GM20000 (cell line): ENCODE data around the gene TRMT112.
"Not testable (repeated sequence)": the region's sequence is repeated elsewhere in the genome, so short reads cannot be mapped to it uniquely, and the experiment has no call there.

ENCODE experiments used
- DNase-seq: peaks from one replicate; pipeline ENCODE4 v3.0.0; 2012; ENCODE audit warnings: low spot score
- CTCF ChIP-seq: IDR thresholded peaks from 2 replicates; pipeline ENCODE4 v1.5.1; 2012; ENCODE audit warnings: mild to moderate bottlenecking, control low read depth; ENCODE audit errors: extremely low read depth, missing control alignments

TRMT112 gene

GRCh38 chr11:64313491-64314145, 3.7 kb downstream of the TRMT112 start:
- TF ChIP-seq CTCF: no peak
- DNase-seq: no peak

- TF ChIP-seq CTCF: no peak
- no peak for DNase-seq
Observed at GRCh38 chr11:64312947-64313346, 4.4 kb downstream of the TRMT112 start.

GRCh38 chr11:64307795-64308194, 9.6 kb downstream of the TRMT112 start:
- DNase-seq: not testable (repeated sequence)

- no peak for TF ChIP-seq CTCF
- DNase-seq: no peak
Observed at GRCh38 chr11:64306876-64307622, 10.3 kb downstream of the TRMT112 start.

GRCh38 chr11:64306563-64306875, 10.8 kb downstream of the TRMT112 start:
- no peak for DNase-seq
- no peak for TF ChIP-seq CTCF

- peak; percentile 69 for DNase-seq
- peak; percentile 30 for TF ChIP-seq CTCF
Observed at GRCh38 chr11:64305691-64306562, 11.4 kb downstream of the TRMT112 start.

GRCh38 chr11:64305075-64305690, 12.2 kb downstream of the TRMT112 start, which contains the start of gene ESRRA:
Gene ESRRA (plus strand): TSS chr11:64305524. CDS start chr11:64307180, 1,656 bp downstream.
- peak; percentile 100 for DNase-seq
- no peak for TF ChIP-seq CTCF
